Measurements from ENCODE around the gene ATP5F1D. TPM values are rescaled to one million over a fixed set of nuclear protein-coding genes. Genes with fewer than 3 reads are reported as not detected.
A peak's percentile ranks its signal among the peaks of the same experiment; 100 is the strongest.
"Not testable (repeated sequence)": the region's sequence is repeated elsewhere in the genome, so short reads cannot be mapped to it uniquely, and the experiment has no call there.

ATP5F1D gene
- 100 to 1,000 TPM; 156 to 157 TPM for total RNA-seq

DNA sequence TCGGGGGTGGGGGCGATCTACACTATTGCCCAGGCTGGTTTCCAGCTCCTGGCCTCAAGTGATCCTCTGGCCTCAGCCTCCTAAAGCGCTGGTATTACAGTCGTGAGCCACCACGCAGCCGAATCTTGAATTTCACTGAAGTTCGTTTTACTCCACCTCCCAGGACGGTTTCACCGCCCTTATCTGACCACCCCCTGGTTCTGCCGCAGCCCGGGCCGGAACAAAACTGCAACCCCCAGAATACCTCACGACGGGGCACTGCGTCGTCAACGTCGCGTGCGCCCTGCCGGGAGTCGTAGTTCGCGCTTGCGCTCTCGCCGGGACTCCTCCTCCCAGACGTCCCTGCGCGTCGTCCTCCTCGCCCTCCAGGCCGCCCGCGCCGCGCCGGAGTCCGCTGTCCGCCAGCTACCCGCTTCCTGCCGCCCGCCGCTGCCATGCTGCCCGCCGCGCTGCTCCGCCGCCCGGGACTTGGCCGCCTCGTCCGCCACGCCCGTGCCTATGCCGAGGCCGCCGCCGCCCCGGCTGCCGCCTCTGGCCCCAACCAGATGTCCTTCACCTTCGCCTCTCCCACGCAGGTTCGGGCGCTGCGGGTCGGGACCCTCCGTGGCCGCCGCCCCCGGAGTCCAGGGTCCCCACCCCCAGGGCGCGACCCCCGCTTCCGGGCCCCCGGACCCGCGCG lies at the start of gene ATP5F1D:
Gene ATP5F1D (plus strand): TSS at position 335 of the 679 bp plus-strand sequence. CDS start 100 bp downstream, at position 435.
- peak within 1 kb of the TSS; percentile 78 to 100 (median 88) for H3K27ac ChIP-seq
- peaks cover 76% of the 10 kb centered on the region for H3K4me1 ChIP-seq
- TF ChIP-seq, protein P1, sequence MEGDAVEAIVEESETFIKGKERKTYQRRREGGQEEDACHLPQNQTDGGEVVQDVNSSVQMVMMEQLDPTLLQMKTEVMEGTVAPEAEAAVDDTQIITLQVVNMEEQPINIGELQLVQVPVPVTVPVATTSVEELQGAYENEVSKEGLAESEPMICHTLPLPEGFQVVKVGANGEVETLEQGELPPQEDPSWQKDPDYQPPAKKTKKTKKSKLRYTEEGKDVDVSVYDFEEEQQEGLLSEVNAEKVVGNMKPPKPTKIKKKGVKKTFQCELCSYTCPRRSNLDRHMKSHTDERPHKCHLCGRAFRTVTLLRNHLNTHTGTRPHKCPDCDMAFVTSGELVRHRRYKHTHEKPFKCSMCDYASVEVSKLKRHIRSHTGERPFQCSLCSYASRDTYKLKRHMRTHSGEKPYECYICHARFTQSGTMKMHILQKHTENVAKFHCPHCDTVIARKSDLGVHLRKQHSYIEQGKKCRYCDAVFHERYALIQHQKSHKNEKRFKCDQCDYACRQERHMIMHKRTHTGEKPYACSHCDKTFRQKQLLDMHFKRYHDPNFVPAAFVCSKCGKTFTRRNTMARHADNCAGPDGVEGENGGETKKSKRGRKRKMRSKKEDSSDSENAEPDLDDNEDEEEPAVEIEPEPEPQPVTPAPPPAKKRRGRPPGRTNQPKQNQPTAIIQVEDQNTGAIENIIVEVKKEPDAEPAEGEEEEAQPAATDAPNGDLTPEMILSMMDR (IDR thresholded peaks at IDR 0.05), result peak in 1 of 7 experiments; percentile 17
- peak; percentile 44 to 62 (median 59) for TF ChIP-seq POLR2A (IDR thresholded peaks at IDR 0.05)
- no peaks in the 10 kb centered on the region for H3K9me3 ChIP-seq
- WGBS, 2 donors, result 0 to 1% methylated on average over 33 to 68 of the region's 79 CpGs
- peak within 1 kb of the TSS; percentile 39 to 85 for H3K4me3 ChIP-seq
- H3K27me3 ChIP-seq, result no peaks in the 10 kb centered on the region
- no peaks in the 10 kb centered on the region for H3K36me3 ChIP-seq (replicated peaks in 1 of 2; ENCODE audit: insufficient read depth in 1 of 2, low read depth in 2 of 2)
- peak; percentile 95 to 97 (median 96) for DNase-seq
- intact Hi-C loops (cut with DNase I), result no loop called here
- peak; percentile 75 for ATAC-seq

DNA sequence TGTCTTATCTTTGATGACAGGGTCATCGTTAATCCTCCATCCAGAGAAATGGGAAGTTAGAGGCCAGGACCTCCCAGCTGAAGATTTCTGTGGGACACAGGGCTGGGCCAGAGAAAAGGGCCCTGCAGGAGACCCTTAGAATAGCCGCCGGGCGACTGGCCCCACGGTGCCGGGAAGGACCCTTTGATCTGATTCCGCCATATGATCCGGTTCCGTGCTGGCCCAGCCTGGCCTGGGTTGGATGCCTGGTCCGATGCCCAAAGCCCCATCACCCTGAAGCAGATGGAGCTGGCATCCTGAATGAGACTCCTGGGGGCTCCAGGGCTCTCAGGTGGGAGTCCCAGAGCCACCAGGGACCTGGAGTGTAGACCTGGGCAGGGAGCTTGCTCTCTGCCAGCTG lies 42.0 kb upstream of the ATP5F1D start:
- intact Hi-C loops (cut with DNase I), result no loop called here

DNA sequence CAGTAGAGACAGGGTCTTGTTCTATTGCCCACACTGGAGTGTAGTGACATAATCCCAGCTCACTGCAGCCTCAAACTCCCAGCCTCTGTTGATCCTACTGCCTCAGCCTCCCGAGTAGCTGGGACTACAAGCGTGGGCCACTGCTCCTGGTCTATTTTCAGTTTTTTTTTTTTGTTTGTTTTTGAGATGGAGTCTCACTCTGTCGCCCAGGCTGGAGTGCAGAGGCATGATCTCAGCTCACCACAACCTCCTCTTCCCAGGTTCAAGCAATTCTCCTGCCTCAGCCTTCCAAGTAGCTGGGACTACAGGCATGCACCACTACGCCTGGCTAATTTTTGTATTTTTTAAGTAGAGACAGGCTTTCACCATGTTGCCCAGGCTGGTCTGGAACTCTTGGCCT lies 40.9 kb upstream of the ATP5F1D start:
- 78 to 90% methylated on average over 4 of the region's 4 CpGs for WGBS, 2 donors
- H3K9me3 ChIP-seq; intact Hi-C loops (cut with DNase I); H3K4me1 ChIP-seq; H3K4me3 ChIP-seq; H3K36me3 ChIP-seq (replicated peaks in 1 of 2; ENCODE audit: insufficient read depth in 1 of 2, low read depth in 2 of 2); H3K27me3 ChIP-seq; DNase-seq; ATAC-seq; H3K27ac ChIP-seq: not testable (repeated sequence)

More for the DNA sequence above, 42.0 kb upstream of the ATP5F1D start:
- no peak overlapping the region for H3K27ac ChIP-seq
- no peaks in the 10 kb centered on the region for H3K36me3 ChIP-seq (replicated peaks in 1 of 2; ENCODE audit: insufficient read depth in 1 of 2, low read depth in 2 of 2)
- H3K27me3 ChIP-seq, result no peaks in the 10 kb centered on the region
- ATAC-seq, result no peak
- no peak for DNase-seq
- H3K4me3 ChIP-seq, result no peak overlapping the region
- no peaks in the 10 kb centered on the region for H3K9me3 ChIP-seq
- 89 to 91% methylated on average over 3 to 10 of the region's 10 CpGs for WGBS, 2 donors
- H3K4me1 ChIP-seq, result no peaks in the 10 kb centered on the region
- TF ChIP-seq POLR2A (IDR thresholded peaks at IDR 0.05), result no peak

DNA sequence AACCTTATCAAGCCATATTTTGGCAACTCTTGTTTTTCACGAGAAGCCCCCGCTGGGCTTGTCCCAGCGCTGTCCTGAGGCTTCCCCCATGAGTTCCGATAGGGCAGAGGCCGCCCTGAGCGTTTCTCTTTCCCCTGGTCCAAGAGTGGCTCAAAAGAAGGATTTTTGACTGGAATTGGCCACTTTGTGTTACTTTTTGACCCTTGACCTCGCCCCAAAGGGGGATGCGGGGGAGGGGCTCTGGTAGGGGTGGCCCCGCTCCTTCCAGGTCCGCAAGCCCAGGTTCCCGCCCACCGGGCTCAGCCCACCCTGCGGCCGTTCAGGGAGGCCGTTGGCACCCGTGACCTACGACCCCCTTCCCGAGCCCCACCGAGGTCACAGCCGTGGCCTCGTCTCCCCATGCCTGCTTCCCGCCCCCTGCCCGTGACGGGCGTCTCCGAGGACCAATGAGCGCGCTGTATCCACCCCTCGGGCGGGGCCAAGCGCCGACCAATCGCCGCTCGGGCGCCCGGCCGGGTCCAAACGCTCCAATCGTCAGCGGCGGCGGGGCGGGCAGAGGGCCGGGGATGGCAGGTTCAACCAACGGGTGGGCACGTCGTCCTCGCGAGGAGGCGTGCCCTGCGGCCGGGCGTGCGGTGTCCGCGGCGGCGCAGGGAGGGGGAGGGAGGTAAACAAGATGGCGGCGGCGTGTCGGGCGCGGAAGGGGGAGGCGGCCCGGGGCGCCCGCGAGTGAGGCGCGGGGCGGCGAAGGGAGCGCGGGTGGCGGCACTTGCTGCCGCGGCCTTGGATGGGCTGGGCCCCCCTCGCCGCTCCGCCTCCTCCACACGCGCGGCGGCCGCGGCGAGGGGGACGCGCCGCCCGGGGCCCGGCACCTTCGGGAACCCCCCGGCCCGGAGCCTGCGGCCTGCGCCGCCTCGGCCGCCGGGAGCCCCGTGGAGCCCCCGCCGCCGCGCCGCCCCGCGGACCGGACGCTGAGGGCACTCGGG lies 36.1 kb upstream of the ATP5F1D start, which contains the start of gene STK11:
Gene STK11 (plus strand): TSS at position 665 of the 986 bp plus-strand sequence. CDS start 1,136 bp downstream, outside the sequence.
- H3K27me3 ChIP-seq, result no peaks in the 10 kb centered on the region
- peak; percentile 98 to 99 (median 98) for DNase-seq
- H3K9me3 ChIP-seq, result no peaks in the 10 kb centered on the region
- peak within 1 kb of the TSS; percentile 55 to 90 (median 78) for H3K27ac ChIP-seq
- no peaks in the 10 kb centered on the region for H3K36me3 ChIP-seq (replicated peaks in 1 of 2; ENCODE audit: insufficient read depth in 1 of 2, low read depth in 2 of 2)
- H3K4me3 ChIP-seq, result peak within 1 kb of the TSS; percentile 54 to 79
- WGBS, 2 donors, result 3 to 8% methylated on average over 39 to 103 of the region's 114 CpGs
- intact Hi-C loops (cut with DNase I), result no loop called here
- ATAC-seq, result peak; percentile 93
- TF ChIP-seq POLR2A (IDR thresholded peaks at IDR 0.05), result peak; percentile 34 to 62 (median 39)
- TF ChIP-seq, protein P1 (IDR thresholded peaks at IDR 0.05), result no peak
- H3K4me1 ChIP-seq, result peaks cover 45% of the 10 kb centered on the region

DNA sequence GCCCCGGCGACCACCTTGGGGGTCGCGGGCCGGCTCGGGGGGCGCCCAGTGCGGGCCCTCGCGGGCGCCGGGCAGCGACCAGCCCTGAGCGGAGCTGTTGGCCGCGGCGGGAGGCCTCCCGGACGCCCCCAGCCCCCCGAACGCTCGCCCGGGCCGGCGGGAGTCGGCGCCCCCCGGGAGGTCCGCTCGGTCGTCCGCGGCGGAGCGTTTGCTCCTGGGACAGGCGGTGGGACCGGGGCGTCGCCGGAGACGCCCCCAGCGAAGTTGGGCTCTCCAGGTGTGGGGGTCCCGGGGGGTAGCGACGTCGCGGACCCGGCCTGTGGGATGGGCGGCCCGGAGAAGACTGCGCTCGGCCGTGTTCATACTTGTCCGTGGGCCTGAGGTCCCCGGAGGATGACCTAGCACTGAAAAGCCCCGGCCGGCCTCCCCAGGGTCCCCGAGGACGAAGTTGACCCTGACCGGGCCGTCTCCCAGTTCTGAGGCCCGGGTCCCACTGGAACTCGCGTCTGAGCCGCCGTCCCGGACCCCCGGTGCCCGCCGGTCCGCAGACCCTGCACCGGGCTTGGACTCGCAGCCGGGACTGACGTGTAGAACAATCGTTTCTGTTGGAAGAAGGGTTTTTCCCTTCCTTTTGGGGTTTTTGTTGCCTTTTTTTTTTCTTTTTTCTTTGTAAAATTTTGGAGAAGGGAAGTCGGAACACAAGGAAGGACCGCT lies 35.2 kb upstream of the ATP5F1D start:
- ATAC-seq (no peak), DNase-seq (peak in 1 of 4 donors; percentile 22)
- Histone ChIP-seq H3K4me3 (peak overlapping the region; percentile 54 to 79), H3K9me3 (no peaks in the 10 kb centered on the region), H3K4me1 (peaks cover 54% of the 10 kb centered on the region), H3K27me3 (no peaks in the 10 kb centered on the region), H3K36me3 (replicated peaks in 1 of 2; ENCODE audit: insufficient read depth in 1 of 2, low read depth in 2 of 2) (no peaks in the 10 kb centered on the region), H3K27ac (peak overlapping the region; percentile 68 to 90 (median 78))
- TF ChIP-seq, protein P1 (IDR thresholded peaks at IDR 0.05), result no peak
- TF ChIP-seq POLR2A (IDR thresholded peaks at IDR 0.05), result no peak
- 1% methylated on average over 19 to 38 of the region's 78 CpGs for WGBS, 2 donors
- intact Hi-C loops (cut with DNase I), result no loop called here

All from body of pancreas (tissue), 4 donors.